Adrenal gland (tissue), 12 donors: Measurements from ENCODE around the gene GPT2. TPM values are rescaled to one million over a fixed set of nuclear protein-coding genes. Genes with fewer than 3 reads are reported as not detected.

ENCODE experiments used
- DNase-seq, 7 donors: peaks; one replicate each; pipeline ENCODE4 v3.0.0-alpha.2; 2019 to 2020
- H3K27ac ChIP-seq, 5 donors: fragments of 200-600 bp; sonication (generic) in 4 of 5; 1 replicate in 3 of 5; 2 replicates in 2 of 5; pipeline versions ENCODE4 v1.5.1 to v1.8.0; 2016 to 2020; ENCODE audit warnings: mild to moderate bottlenecking in 1 of 5
- H3K27me3 ChIP-seq: fragments of 200-600 bp; 2 replicates; pipeline ENCODE4 v1.8.0; 2021
- H3K36me3 ChIP-seq, 2 donors: fragments of 200-600 bp; replicated peaks in 1 of 2; 1 replicate in 1 of 2; 2 replicates in 1 of 2; pipeline versions ENCODE4 v1.5.1 to v1.8.0; 2018 to 2022
- H3K4me1 ChIP-seq, 2 donors: fragments of 200-600 bp; replicated peaks in 1 of 2; 1 replicate in 1 of 2; 2 replicates in 1 of 2; pipeline versions ENCODE4 v1.5.1 to v1.8.0; 2018 to 2021
- H3K4me3 ChIP-seq, 4 donors: fragments of 200-600 bp; sonication (generic) in 3 of 4; one replicate each; pipeline ENCODE4 v1.5.1; 2016 to 2018
- H3K9me3 ChIP-seq, 3 donors: fragments of 200-600 bp; sonication (generic) in 1 of 3; replicated peaks in 1 of 3; 1 replicate in 2 of 3; 2 replicates in 1 of 3; pipeline versions ENCODE4 v1.5.1 to v1.8.0; 2016 to 2021
- POLR2A ChIP-seq, 2 donors: fragments of 450-650 bp; IDR thresholded peaks; one replicate each; pipeline ENCODE4 v1.6.1; 2017; ENCODE audit warnings: antibody characterized with exemption in 2 of 2, mild to moderate bottlenecking in 2 of 2, moderate library complexity in 1 of 2
- WGBS, 4 donors: extraction: QIAGEN DNeasy Blood & Tissue Kit in 2 of 4; methylation state at CpG; one replicate each; pipeline versions ENCODE4 v1.1.5 to v1.1.7; 2013 to 2017; 5-methylcytosine and 5-hydroxymethylcytosine counted together
- intact Hi-C, 2 donors: fragments of 100-400 bp; cut with DNase I; formaldehyde crosslinking; loops; one replicate each; pipeline versions ENCODE4 v1.14.1 to v1.15.0; 2022 to 2023
- polyA plus RNA-seq, 3 donors: library from polyadenylated mRNA; stranded (reverse); fragments of 200-250 nt in 2 of 3; fragments of 350-450 nt in 1 of 3; fragmentation: Illumina TruSeq in 1 of 3; extraction: RNeasy Lipid Tissue Mini Kit (QIAGEN cat#74804) in 1 of 3; gene quantifications; one replicate each; pipeline ENCODE4 v1.2.3, GENCODE V29; 2013 to 2014
- total RNA-seq, 9 donors: library from RNA; depleted of rRNA in 4 of 9; stranded (reverse); fragments of >200 nt in 4 of 9; fragments of 120-200 nt in 1 of 9; fragmentation: NEBNext Ultra II Directional in 1 of 9; extraction: Animal tissue kit (Norgen Biotek cat#: 25700) in 1 of 9; gene quantifications; one replicate each; pipeline versions ENCODE4 v1.1.0 to v1.2.4, GENCODE V29; 2013 to 2023
- TF ChIP-seq, protein P1 (sequence below), 6 experiments: fragments of 450-650 bp in 4 of 6; fragments of 200-600 bp in 2 of 6; sonication (generic) in 1 of 6; IDR thresholded peaks; 1 replicate in 5 of 6; 2 replicates in 1 of 6; pipeline versions ENCODE4 v1.5.1 to v1.8.0; 2016 to 2021; ENCODE audit warnings: antibody characterized with exemption in 6 of 6, mild to moderate bottlenecking in 2 of 6, moderate library complexity in 1 of 6
- donor health status: healthy with polysubstance abuse.
- donor health status: Bipolar disorder and iron deficiency.
- donor health status: DM: yes; HTN: yes; CAD: no.
- donor health status: DM: no; HTN: no; CAD: no.
- donor health status: DM: no; HTN: no; CAD: no.
- donor health status: DM: yes; HTN: yes; CAD: no.

The GPT2 gene
- total and polyA plus RNA-seq, 12 donors: 10.3 to 70.8 (median 21.2) TPM

DNA sequence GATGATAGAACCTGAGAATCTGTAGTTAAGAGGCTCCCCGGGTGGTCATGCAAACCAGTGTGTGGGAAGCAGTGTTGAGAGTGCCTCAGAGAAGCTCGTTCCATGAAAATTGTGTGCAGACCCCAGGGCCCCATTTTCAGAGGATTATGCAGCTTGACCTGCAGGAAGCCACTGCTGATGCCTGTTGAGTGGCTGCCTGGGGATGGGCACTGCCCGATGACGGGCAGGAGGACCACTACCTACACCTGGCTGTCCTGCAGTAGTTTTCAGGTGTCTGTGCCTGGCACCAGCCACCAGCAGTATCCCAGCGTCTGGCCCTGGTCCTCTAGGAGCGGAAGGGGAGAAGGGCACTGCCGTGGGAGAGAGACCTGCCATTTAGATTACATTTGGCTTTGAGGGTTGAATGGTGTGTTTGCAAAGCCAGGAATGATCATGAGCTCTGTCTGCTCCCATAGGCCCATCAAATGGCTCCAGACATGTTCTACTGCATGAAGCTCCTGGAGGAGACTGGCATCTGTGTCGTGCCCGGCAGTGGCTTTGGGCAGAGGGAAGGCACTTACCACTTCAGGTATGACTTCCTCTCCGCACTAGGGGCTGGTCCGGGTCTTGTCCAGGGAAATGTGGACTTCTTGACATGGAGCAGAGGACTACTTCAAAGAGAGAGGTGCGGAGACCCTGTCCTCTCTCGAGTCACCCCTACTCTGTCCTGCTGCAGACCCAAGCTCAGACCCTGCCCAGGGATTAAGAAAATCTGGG is 42.5 kb downstream of the GPT2 start:
- no peaks in the 10 kb centered on the region for H3K27me3 ChIP-seq
- H3K4me1 ChIP-seq: peaks cover 0 to 6% of the 10 kb centered on the region in 2 donors
- intact Hi-C loops: loop anchor here (5.0 kb wide), 1 partner anchor 74 kb away; no protein-coding TSS in a partner anchor
- no peak overlapping the region for H3K4me3 ChIP-seq
- no peak overlapping the region for H3K27ac ChIP-seq
- 83 to 95% (median 94%) methylated on average over 2 to 13 of the region's 13 CpGs for WGBS, 4 donors
- TF ChIP-seq POLR2A (IDR thresholded peaks at IDR 0.05): no peak
- DNase-seq: no peak
- no peaks in the 10 kb centered on the region for H3K9me3 ChIP-seq
- no peaks in the 10 kb centered on the region for H3K36me3 ChIP-seq

DNA sequence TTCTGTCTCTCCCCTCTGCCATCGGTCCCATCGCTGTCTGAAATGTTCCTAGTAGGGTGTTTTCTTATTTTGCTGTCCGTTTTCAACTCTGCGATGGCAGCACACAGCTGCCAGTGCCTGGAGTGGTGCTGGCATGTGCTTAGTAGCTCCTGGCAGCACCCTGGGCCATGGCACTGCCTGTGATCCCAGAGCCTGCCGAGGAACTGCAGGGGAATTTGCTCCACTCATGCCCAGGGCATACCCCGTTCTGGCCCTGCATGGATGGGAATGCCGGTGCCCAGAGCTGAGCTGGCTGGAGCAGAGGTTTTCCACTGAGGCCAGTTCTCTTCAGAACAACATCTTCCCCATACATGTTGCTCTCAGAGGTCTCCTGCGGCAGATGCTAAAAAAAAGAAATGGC is 43.1 kb downstream of the GPT2 start:
- no peak for TF ChIP-seq POLR2A (IDR thresholded peaks at IDR 0.05)
- TF ChIP-seq, protein P1, sequence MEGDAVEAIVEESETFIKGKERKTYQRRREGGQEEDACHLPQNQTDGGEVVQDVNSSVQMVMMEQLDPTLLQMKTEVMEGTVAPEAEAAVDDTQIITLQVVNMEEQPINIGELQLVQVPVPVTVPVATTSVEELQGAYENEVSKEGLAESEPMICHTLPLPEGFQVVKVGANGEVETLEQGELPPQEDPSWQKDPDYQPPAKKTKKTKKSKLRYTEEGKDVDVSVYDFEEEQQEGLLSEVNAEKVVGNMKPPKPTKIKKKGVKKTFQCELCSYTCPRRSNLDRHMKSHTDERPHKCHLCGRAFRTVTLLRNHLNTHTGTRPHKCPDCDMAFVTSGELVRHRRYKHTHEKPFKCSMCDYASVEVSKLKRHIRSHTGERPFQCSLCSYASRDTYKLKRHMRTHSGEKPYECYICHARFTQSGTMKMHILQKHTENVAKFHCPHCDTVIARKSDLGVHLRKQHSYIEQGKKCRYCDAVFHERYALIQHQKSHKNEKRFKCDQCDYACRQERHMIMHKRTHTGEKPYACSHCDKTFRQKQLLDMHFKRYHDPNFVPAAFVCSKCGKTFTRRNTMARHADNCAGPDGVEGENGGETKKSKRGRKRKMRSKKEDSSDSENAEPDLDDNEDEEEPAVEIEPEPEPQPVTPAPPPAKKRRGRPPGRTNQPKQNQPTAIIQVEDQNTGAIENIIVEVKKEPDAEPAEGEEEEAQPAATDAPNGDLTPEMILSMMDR (IDR thresholded peaks at IDR 0.05): no peak
- peaks cover 0 to 6% of the 10 kb centered on the region in 2 donors for H3K4me1 ChIP-seq
- no peak for DNase-seq
- 89 to 95% (median 93%) methylated on average over 5 to 8 of the region's 8 CpGs for WGBS, 4 donors
- H3K27ac ChIP-seq: no peak overlapping the region
- H3K27me3 ChIP-seq: no peaks in the 10 kb centered on the region
- intact Hi-C loops: loop anchor here (5.0 kb wide), 1 partner anchor 75 kb away; no protein-coding TSS in a partner anchor
- H3K4me3 ChIP-seq: no peak overlapping the region
- no peaks in the 10 kb centered on the region for H3K9me3 ChIP-seq
- H3K36me3 ChIP-seq: no peaks in the 10 kb centered on the region

DNA sequence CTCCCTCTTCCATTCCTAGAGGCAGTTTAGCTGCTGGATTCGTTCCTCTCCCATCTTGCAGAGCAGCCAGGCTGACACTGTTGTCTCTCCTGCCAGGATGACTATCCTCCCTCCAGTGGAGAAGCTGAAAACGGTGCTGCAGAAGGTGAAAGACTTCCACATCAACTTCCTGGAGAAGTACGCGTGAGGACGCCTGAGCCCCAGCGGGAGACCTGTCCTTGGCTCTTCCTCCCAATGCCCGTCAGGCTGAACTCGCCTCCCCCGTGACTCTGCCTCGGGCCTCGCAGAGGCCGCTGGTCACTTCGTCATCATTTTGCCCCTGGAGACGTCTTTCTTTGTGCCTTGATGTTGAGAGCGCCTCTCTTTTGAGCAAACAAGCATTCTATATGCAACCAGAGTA is 44.6 kb downstream of the GPT2 start:
- H3K36me3 ChIP-seq: no peaks in the 10 kb centered on the region
- 77 to 84% (median 80%) methylated on average over 14 to 15 of the region's 15 CpGs for WGBS, 4 donors
- intact Hi-C loops: loop anchor here (5.0 kb wide), 1 partner anchor 77 kb away; no protein-coding TSS in a partner anchor
- no peaks in the 10 kb centered on the region for H3K9me3 ChIP-seq
- no peak overlapping the region for H3K27ac ChIP-seq
- TF ChIP-seq, protein P1 (IDR thresholded peaks at IDR 0.05): no peak
- no peak for TF ChIP-seq POLR2A (IDR thresholded peaks at IDR 0.05)
- DNase-seq: peak in 1 of 7 donors; percentile 16
- no peak overlapping the region for H3K4me3 ChIP-seq
- no peaks in the 10 kb centered on the region for H3K27me3 ChIP-seq
- H3K4me1 ChIP-seq: peaks cover 0 to under 1% of the 10 kb centered on the region in 2 donors

DNA sequence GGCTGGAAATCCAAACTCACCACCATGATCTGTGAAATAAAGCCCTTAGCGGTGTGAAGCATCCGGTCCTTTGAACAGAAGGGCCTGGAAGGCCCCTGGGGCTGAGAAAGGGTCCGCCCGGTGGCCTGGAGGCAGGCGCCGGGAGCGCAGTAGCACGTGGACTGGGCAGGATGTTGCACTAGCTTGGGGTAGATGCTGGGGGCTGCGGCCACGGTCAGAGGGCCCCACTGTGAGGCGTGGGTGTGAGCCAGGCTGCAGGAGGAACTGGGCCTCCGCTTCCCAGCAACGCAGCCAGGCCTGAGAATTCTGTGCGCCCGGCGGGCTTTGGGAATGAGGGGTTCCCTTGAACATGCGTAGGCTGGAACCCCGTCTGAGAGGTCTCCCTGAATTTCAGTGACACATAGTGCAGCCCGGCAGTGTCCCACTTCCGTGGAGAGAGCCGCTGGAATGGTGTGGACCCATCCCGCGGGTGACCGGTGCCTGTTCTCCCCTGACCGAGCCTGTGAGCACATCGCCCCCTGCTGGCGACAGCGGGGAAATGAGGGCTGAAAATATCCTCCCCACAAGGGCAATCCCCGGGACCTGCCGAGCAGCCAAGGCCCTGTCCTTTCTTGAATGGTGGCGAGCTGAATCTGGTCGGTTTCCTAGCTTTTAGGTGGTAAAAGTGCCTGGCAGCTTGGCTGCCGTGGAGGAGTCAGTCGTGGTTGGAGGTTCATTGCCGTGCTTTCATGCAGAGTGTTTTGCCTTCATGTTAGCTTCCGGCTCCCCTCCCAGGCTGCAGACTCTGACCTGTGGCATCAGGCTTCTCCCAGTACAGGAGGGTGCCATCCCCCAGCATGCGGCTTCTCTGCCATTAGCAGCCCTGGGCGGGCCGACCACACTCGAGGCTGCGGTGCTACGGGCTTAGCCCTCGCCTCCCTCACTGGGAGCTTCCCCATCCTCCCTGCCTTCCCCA is 45.5 kb downstream of the GPT2 start:
- WGBS, 4 donors: 33 to 67% (median 58%) methylated on average over 20 to 43 of the region's 43 CpGs
- DNase-seq: peak; percentile 63 to 82 (median 76)
- no peak overlapping the region for H3K27ac ChIP-seq
- TF ChIP-seq, protein P1 (IDR thresholded peaks at IDR 0.05): peak; percentile 76 to 93 (median 82)
- no peak for TF ChIP-seq POLR2A (IDR thresholded peaks at IDR 0.05)
- H3K4me3 ChIP-seq: no peak overlapping the region
- no peaks in the 10 kb centered on the region for H3K36me3 ChIP-seq
- intact Hi-C loops: loop anchor here (5.0 kb wide), 1 partner anchor 77 kb away; no protein-coding TSS in a partner anchor
- H3K9me3 ChIP-seq: no peaks in the 10 kb centered on the region
- no peaks in the 10 kb centered on the region for H3K4me1 ChIP-seq
- H3K27me3 ChIP-seq: no peaks in the 10 kb centered on the region
